Activated CD4-positive, alpha-beta T cell treated with anti-CD3 and anti-CD28 coated beads, Interleukin-2, Interleukin-6, amounts not matched to agents 100 ng/mL and 50 ng/mL, durations not matched to agents 16 hours and 8 hours (primary cell): ENCODE results near the gene SND1.
"Not testable (repeated sequence)": the region's sequence is repeated elsewhere in the genome, so short reads cannot be mapped to it uniquely, and the experiment has no call there.

Experiments used
- DNase-seq: peaks from one replicate; pipeline ENCODE4 v3.0.0-alpha.2; 2020

Gene SND1

GRCh38 chr7:128082431-128082830 lies 430.4 kb downstream of the SND1 start:
- no peak for DNase-seq

- no peak for DNase-seq
Observed at GRCh38 chr7:128084896-128085608, 433.1 kb downstream of the SND1 start.

- no peak for DNase-seq
Observed at GRCh38 chr7:128090492-128090891, 438.5 kb downstream of the SND1 start.

- no peak for DNase-seq
Observed at GRCh38 chr7:128091106-128091505, 439.1 kb downstream of the SND1 start.

GRCh38 chr7:128092221-128092620 lies 440.2 kb downstream of the SND1 start:
- no peak for DNase-seq

GRCh38 chr7:128093614-128094570 lies 441.9 kb downstream of the SND1 start:
- no peak for DNase-seq

- DNase-seq: no peak
Observed at GRCh38 chr7:128094686-128095085, 442.7 kb downstream of the SND1 start.

GRCh38 chr7:128097211-128097731 lies 445.3 kb downstream of the SND1 start:
- no peak for DNase-seq

GRCh38 chr7:128098629-128099028 lies 446.6 kb downstream of the SND1 start:
- DNase-seq: no peak

- no peak for DNase-seq
Observed at GRCh38 chr7:128099204-128099671, 447.2 kb downstream of the SND1 start.

GRCh38 chr7:128100225-128100948 lies 448.4 kb downstream of the SND1 start:
- no peak for DNase-seq

- DNase-seq: no peak
Observed at GRCh38 chr7:128100949-128101713, 449.1 kb downstream of the SND1 start.

- DNase-seq: no peak
Observed at GRCh38 chr7:128102490-128103291, 450.7 kb downstream of the SND1 start.

GRCh38 chr7:128103498-128104107 lies 451.6 kb downstream of the SND1 start:
- peak; percentile 34 for DNase-seq

GRCh38 chr7:128104108-128104742 lies 452.2 kb downstream of the SND1 start:
- no peak for DNase-seq

GRCh38 chr7:128105228-128106022 lies 453.4 kb downstream of the SND1 start:
- DNase-seq: no peak

GRCh38 chr7:128106821-128107220 lies 454.8 kb downstream of the SND1 start:
- DNase-seq: no peak

GRCh38 chr7:128107516-128107915 lies 455.5 kb downstream of the SND1 start:
- not testable (repeated sequence) for DNase-seq

- no peak for DNase-seq
Observed at GRCh38 chr7:128108129-128108528, 456.1 kb downstream of the SND1 start.
